ENCODE results near the gene SV2B.

SV2B gene

GRCh38 chr15:91142106-91142744 lies 42.2 kb downstream of the SV2B start:
- peak; percentile 6 for DNase-seq

DNA sequence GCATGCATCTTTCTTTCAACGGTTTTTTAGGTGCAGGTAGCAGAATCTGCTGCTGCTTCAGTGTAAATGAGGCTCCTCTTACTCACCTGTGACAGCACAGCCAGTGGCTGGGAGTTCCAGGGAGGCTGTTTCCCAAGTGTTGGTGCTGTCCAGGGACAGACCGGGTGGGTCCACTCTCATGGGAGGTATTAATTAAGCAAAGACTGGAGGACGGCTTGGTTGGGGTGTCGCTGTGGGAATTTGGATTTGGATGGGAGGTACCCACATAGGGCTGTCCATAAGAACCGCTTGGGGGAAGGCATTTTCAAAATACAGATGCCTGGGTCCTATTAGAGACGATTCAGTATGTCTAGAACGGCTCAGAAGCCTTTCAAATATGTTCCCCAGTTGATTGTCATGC lies 42.9 kb downstream of the SV2B start:
- no peak for DNase-seq

DNA sequence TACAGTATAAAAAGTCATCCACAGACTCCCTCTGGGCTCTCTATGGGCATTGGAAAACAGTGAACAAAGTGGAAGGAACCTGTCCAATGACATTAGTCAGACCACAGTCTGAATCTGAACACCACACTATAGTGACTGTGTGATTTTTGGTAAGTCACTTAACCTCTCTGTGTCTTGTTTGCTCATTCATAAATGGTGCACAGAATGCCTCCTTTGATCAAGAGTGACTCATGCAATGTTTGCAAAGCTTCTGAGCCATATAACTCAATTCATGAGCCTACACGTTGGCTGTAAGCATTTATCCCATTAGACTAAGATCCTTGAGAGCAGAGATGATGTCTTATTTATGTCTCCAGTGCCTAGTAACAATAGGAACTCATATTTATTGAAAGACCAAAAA lies 46.7 kb downstream of the SV2B start:
- DNase-seq = no peak

- DNase-seq = no peak
These were observed 48.2 kb downstream of the SV2B start for GRCh38 chr15:91148243-91148642.

GRCh38 chr15:91150502-91151160 lies 50.6 kb downstream of the SV2B start:
- DNase-seq = no peak

GRCh38 chr15:91151781-91152563 lies 51.9 kb downstream of the SV2B start:
- no peak for DNase-seq

- DNase-seq = no peak
These were observed 53.0 kb downstream of the SV2B start for GRCh38 chr15:91152896-91153581.

DNA sequence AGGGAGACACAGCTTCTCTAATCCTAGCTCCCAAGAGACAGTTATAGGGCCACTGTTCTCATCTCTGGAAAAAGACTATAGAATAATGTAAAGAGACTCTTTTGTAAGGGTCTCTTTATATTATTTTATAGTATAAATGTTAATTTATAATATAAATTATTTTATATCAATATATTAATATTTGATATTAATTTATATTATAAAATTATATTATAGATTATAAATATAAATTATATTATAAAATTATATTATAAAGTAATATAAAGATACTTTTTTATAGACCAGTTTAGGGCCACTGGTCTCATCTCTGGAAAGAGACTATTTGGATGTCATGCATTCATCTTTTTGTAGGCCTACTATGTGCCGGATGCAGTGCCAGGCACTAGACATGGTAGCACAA lies 53.9 kb downstream of the SV2B start:
- DNase-seq = no peak

DNA sequence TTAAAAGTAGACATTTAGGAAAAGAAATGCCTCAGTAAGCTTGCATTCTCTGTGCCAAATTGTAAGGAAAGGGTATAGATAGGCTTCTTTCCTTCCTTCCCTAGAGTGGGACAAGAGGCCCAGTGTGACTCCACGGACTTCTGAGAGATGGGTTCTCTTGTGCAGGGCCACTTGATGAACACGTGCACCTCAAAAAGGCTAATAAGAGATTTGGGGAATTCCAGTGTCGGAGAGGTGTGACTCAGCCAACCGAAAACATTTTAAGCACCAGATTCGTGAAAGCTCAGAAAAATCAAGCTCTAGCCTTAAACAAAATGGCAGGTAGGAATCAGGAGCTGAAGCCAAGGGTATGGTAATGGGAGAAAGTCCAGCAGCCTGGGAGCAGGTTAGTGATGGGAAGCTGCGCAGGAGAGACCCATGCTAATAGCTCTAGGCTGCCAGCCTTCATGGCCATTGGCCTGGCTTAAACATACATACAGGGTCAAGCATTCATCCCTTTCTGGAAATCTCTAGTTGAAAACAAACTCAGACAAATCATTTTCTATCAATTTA lies 56.2 kb downstream of the SV2B start:
- no peak for DNase-seq

- no peak for DNase-seq
These were observed 58.6 kb downstream of the SV2B start for GRCh38 chr15:91158415-91159394.

DNA sequence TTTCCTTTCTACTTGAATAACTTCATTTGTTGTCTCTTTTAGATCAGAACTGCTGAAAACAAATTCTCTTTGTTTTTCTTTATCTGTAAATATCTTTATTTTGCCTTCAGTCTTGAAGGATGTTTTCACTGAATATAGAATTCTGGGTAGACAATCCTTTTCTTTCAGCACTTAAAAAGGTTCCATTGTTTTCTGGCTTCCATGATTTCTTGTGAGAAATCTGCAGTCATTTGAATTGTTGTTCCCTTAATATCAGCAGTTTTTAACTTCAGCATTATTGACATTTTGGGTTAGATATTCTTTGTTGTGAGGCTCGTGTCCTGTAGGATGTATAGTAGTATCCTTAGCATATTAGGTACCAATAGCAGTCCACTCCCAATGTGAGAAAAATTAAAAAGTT lies 65.8 kb downstream of the SV2B start:
- no peak for DNase-seq

DNA sequence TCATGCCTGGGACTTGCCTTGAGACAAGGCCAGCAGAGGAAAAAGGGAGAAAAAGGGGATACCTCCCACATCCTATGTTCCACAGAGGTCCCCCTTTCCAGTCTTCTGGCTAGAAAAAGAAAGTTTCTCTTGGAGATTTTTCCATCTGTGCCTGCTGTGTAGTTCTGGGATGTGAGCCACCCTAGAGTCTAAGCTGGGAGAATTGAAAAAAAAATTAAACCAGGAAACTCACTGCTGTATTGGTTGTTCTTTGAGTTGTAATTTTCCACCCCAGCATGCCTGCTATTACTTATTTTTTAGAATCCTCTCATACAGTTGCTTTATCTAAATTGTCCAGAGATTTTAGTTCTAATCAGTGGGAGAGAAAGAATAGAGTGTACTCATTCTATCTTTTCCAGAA lies 68.4 kb downstream of the SV2B start:
- no peak for DNase-seq

DNA sequence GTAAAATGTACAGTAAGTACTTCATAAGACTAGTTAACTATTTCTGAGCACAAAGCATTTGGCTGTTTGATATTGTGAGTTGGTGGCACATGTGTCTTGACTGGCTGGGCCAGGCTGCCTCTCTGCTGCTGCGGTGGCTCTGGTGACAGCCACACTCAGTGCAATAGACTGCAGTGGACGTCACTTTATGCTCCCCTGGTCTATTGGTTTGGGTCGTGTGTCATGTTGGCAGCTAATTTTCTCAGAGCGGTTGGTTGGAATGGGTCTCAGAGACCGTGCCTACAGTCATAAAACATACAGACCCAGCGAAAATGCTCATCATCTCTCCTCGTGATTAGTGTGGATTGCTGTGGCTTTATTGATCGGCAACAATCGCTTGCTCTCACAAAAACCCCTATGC lies 71.3 kb downstream of the SV2B start:
- DNase-seq = no peak

GRCh38 chr15:91182101-91182500 lies 82.0 kb downstream of the SV2B start:
- no peak for DNase-seq

DNA sequence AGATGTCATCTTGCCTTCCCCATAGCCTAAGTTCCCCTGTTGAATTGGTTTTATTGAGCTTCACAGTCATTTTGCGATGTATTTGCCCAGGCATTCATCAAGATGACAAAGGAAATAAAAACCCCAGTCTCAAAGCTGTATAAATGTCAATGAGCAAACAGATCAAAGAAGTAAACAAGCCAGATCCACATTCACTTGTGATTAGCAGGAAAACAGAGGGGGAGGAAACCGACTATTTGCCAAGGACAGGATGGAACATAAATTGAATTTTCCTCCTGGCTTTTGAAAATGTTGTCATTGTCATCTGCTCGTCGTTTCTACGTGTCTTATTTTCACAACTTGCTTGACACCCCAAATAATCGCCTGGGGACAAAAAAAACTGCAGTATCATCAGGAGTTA lies 83.5 kb downstream of the SV2B start:
- DNase-seq = peak; percentile 64

DNA sequence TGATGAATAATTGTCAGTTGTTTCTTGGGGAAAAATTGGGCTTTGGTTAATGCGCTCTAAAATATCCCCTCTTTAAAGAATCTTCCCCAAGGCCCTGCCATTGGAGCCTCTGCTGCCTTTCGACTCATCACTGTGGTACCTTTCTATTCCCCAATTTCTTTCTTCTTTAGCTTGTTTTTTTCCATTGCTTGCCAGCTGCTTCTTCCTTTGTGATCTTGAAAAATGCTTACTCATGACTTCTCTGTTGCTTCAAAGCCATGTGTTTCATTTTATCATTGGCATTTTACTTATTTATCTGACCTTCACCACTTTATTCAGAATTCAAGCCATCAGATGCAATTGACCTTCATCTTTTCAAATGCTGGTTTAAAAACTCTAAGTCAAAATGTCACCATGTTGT lies 84.4 kb downstream of the SV2B start:
- DNase-seq = no peak

DNA sequence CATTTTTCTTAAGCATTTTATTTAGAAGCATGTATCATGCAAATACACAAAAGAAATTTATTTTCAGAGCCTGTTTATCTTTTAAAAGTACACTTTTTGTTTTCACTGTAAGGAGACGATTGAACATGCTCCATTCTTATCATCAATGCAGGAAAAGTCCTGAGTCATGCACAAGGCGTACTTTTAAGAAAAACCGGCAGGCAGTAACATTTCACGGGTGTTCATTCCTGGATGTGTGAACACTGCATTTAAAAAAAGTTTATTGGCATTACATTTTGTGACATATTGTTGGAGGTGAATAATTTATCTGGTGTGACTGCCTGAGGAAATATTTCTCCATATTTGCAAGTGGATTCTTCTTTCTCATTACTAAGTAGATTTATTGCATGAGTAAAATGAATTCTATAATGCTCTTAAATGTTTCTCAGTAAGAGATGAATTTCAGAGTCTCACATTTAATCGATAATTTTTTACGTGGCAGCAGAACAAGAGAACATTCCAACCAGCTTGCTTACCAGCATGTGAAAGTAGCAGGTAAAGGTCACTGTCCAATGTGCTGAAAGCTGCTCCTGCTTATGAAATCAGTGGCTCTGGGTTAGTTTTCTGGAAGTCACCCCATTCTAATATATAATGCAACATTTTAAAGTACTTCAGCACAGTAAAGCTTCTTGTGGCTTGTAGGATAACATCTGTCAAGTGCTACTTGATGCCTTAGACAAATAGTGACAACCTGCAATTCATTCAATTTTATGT lies 87.0 kb downstream of the SV2B start:
- no peak for DNase-seq

DNA sequence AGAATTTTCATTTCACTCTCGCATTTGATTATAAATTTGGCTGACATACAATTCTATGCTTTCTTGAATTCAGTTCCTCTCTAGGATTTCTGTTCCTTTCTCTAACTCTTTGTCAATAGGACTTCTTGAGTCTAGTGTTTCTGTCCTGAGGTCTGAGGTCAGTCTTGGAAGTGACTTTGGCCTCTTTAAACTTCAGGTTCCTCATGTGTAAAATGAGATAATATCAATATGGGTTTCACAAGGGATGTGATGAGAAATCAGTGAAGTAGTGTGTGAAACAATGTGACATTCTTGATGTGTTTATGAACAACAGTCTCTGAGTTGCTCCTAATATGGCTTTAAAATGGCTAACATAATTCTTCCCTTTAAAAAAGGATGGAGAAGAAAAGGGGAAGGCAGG lies 92.2 kb downstream of the SV2B start:
- DNase-seq = no peak

- DNase-seq = no peak
These were observed 92.8 kb downstream of the SV2B start for GRCh38 chr15:91192690-91193377.

- no peak for DNase-seq
These were observed 93.3 kb downstream of the SV2B start for GRCh38 chr15:91193378-91193720.

GRCh38 chr15:91196127-91196526 lies 96.1 kb downstream of the SV2B start:
- DNase-seq = no peak

All from COR-L47 (cell line).